ENCODE data around the gene KDELR3. TPM values are rescaled to one million over a fixed set of nuclear protein-coding genes. Genes with fewer than 3 reads are reported as not detected.

The KDELR3 gene
- total and polyA plus RNA-seq, 2 experiments from 2014 or later = 5.6 to 5.7 TPM

DNA sequence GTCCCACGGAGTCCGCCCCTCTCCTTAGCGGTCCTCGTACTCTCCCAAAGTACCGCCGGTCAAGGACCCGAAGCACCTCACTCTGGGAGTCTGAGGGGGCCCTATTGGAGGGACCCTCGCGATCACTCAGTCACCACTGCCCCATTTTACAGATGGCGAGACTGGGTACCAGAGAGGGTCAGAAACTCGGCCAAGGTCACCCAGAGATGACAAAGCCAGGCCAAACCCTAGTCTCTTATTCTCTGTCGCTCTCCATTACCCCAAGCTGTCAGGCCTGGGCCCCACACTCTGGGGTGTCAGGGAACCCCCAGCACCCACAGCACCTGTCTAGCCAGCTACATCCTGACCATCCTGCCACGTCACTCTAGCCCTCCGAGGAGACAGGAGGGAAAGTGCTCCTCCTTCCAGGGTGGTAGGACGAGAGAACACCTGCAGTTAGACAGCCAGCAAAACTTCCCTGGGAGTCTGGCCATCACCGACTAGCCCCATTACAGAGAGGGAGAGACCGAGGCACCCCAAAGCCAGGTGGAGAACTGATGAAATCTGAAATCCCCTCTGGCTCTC, 11.5 kb upstream of the KDELR3 start:
- Histone ChIP-seq H3K27me3 (ENCODE audit: insufficient read depth) (peaks cover 82% of the 10 kb centered on the region), H3K4me1 (ENCODE audit: insufficient read depth) (peaks cover 8% of the 10 kb centered on the region; the same call in 1 of the 2 replicates), H2AFZ (peak overlapping the region; percentile 84; the same call in 1 of the 2 replicates), H3K9me2 (ENCODE audit: insufficient read depth) (no peaks in the 10 kb centered on the region), H3K4me3 (peak overlapping the region; percentile 74), H3K36me3 (ENCODE audit: insufficient read depth) (no peaks in the 10 kb centered on the region), H4K20me1 (replicated peaks; ENCODE audit: insufficient read depth) (no peaks in the 10 kb centered on the region; the same call in 1 of the 2 replicates), H3K79me2 (replicated peaks; ENCODE audit: insufficient read depth) (no peaks in the 10 kb centered on the region), H3K4me2 (peak overlapping the region; percentile 81), H3K27ac (ENCODE audit: low read depth) (no peak overlapping the region), H3F3A (replicated peaks; ENCODE audit: low read depth) (peaks cover 17% of the 10 kb centered on the region; the same call in 1 of the 2 replicates)
- peaks cover 4% of the 10 kb centered on the region; the same call in 1 of the 3 replicates for H3K9me3 Mint-ChIP-seq
- H3K4me3 Mint-ChIP-seq = peak overlapping the region; percentile 60
- H3K4me1 Mint-ChIP-seq = peaks cover 21% of the 10 kb centered on the region
- DNase-seq (ENCODE audit: low spot score) = no peak
- ATAC-seq = peak; percentile 4; the same call in 2 of the 3 replicates
- H3K27ac Mint-ChIP-seq = no peak overlapping the region
- TF ChIP-seq EZH2 (IDR thresholded peaks at IDR 0.05; ENCODE audit: low read depth, unreplicated experiment) (no peak), ZNF331 (CRISPR knock-in tag; IDR thresholded peaks at IDR 0.05; ENCODE audit: low read depth) (no peak), ZNF114 (CRISPR knock-in tag; IDR thresholded peaks at IDR 0.05) (no peak), EZH2phosphoT487 (IDR thresholded peaks at IDR 0.05; ENCODE audit: unreplicated experiment) (no peak), NANOG (IDR thresholded peaks at IDR 0.05; ENCODE audit: borderline replicate concordance) (no peak), JUNB (IDR thresholded peaks at IDR 0.05; ENCODE audit: unreplicated experiment) (no peak), STAT1 (IDR thresholded peaks at IDR 0.05; ENCODE audit: unreplicated experiment) (no peak), CTCF (conservative IDR thresholded peaks at IDR 0.05; ENCODE audit: low read depth in 2 of 2) (no peak), CREB1 (CRISPR knock-in tag; IDR thresholded peaks at IDR 0.05; ENCODE audit: low read depth) (no peak), POLR2AphosphoS5 (IDR thresholded peaks at IDR 0.05; ENCODE audit: low read depth) (no peak), ETS1 (IDR thresholded peaks at IDR 0.05) (no peak)
- TF ChIP-seq, protein P1, sequence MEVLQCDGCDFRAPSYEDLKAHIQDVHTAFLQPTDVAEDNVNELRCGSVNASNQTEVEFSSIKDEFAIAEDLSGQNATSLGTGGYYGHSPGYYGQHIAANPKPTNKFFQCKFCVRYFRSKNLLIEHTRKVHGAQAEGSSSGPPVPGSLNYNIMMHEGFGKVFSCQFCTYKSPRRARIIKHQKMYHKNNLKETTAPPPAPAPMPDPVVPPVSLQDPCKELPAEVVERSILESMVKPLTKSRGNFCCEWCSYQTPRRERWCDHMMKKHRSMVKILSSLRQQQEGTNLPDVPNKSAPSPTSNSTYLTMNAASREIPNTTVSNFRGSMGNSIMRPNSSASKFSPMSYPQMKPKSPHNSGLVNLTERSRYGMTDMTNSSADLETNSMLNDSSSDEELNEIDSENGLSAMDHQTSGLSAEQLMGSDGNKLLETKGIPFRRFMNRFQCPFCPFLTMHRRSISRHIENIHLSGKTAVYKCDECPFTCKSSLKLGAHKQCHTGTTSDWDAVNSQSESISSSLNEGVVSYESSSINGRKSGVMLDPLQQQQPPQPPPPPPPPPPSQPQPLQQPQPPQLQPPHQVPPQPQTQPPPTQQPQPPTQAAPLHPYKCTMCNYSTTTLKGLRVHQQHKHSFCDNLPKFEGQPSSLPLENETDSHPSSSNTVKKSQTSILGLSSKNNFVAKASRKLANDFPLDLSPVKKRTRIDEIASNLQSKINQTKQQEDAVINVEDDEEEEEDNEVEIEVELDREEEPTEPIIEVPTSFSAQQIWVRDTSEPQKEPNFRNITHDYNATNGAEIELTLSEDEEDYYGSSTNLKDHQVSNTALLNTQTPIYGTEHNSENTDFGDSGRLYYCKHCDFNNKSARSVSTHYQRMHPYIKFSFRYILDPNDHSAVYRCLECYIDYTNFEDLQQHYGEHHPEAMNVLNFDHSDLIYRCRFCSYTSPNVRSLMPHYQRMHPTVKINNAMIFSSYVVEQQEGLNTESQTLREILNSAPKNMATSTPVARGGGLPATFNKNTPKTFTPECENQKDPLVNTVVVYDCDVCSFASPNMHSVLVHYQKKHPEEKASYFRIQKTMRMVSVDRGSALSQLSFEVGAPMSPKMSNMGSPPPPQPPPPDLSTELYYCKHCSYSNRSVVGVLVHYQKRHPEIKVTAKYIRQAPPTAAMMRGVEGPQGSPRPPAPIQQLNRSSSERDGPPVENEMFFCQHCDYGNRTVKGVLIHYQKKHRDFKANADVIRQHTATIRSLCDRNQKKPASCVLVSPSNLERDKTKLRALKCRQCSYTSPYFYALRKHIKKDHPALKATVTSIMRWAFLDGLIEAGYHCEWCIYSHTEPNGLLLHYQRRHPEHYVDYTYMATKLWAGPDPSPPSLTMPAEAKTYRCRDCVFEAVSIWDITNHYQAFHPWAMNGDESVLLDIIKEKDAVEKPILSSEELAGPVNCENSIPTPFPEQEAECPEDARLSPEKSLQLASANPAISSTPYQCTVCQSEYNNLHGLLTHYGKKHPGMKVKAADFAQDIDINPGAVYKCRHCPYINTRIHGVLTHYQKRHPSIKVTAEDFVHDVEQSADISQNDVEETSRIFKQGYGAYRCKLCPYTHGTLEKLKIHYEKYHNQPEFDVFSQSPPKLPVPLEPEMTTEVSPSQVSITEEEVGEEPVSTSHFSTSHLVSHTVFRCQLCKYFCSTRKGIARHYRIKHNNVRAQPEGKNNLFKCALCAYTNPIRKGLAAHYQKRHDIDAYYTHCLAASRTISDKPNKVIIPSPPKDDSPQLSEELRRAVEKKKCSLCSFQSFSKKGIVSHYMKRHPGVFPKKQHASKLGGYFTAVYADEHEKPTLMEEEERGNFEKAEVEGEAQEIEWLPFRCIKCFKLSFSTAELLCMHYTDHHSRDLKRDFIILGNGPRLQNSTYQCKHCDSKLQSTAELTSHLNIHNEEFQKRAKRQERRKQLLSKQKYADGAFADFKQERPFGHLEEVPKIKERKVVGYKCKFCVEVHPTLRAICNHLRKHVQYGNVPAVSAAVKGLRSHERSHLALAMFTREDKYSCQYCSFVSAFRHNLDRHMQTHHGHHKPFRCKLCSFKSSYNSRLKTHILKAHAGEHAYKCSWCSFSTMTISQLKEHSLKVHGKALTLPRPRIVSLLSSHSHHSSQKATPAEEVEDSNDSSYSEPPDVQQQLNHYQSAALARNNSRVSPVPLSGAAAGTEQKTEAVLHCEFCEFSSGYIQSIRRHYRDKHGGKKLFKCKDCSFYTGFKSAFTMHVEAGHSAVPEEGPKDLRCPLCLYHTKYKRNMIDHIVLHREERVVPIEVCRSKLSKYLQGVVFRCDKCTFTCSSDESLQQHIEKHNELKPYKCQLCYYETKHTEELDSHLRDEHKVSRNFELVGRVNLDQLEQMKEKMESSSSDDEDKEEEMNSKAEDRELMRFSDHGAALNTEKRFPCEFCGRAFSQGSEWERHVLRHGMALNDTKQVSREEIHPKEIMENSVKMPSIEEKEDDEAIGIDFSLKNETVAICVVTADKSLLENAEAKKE (CRISPR knock-in tag; IDR thresholded peaks at IDR 0.05) = no peak
- TF ChIP-seq, protein P2, sequence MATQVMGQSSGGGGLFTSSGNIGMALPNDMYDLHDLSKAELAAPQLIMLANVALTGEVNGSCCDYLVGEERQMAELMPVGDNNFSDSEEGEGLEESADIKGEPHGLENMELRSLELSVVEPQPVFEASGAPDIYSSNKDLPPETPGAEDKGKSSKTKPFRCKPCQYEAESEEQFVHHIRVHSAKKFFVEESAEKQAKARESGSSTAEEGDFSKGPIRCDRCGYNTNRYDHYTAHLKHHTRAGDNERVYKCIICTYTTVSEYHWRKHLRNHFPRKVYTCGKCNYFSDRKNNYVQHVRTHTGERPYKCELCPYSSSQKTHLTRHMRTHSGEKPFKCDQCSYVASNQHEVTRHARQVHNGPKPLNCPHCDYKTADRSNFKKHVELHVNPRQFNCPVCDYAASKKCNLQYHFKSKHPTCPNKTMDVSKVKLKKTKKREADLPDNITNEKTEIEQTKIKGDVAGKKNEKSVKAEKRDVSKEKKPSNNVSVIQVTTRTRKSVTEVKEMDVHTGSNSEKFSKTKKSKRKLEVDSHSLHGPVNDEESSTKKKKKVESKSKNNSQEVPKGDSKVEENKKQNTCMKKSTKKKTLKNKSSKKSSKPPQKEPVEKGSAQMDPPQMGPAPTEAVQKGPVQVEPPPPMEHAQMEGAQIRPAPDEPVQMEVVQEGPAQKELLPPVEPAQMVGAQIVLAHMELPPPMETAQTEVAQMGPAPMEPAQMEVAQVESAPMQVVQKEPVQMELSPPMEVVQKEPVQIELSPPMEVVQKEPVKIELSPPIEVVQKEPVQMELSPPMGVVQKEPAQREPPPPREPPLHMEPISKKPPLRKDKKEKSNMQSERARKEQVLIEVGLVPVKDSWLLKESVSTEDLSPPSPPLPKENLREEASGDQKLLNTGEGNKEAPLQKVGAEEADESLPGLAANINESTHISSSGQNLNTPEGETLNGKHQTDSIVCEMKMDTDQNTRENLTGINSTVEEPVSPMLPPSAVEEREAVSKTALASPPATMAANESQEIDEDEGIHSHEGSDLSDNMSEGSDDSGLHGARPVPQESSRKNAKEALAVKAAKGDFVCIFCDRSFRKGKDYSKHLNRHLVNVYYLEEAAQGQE (IDR thresholded peaks at IDR 0.05; ENCODE audit: unreplicated experiment) = no peak
- H3K27me3 Mint-ChIP-seq (ENCODE audit: insufficient read depth, low read depth, poor library complexity) = peaks cover 53% of the 10 kb centered on the region
- no peaks in the 10 kb centered on the region; the same call in 2 of the 3 replicates for H3K36me3 Mint-ChIP-seq (ENCODE audit: low read depth)
